Large intestine (tissue), 3 donors: ENCODE measurements around the gene LCOR. TPM values are rescaled to one million over a fixed set of nuclear protein-coding genes. Genes with fewer than 3 reads are reported as not detected.

Experiments used
- DNase-seq, 2 donors: peaks; one replicate each; pipeline versions ENCODE4 v3.0.0 to v3.0.0-alpha.2; 2013
- H3K27ac ChIP-seq: one replicate; pipeline ENCODE4 v1.5.1; 2013; ENCODE audit warnings: low read length
- H3K27me3 ChIP-seq: 2 replicates; pipeline ENCODE4 v1.6.1; 2013; ENCODE audit warnings: low read length; ENCODE audit not compliant: control insufficient read depth, insufficient read depth
- H3K36me3 ChIP-seq: 2 replicates; pipeline ENCODE4 v1.6.1; 2013; ENCODE audit warnings: low read length; ENCODE audit not compliant: control insufficient read depth, insufficient read depth
- H3K4me1 ChIP-seq: one replicate; pipeline ENCODE4 v1.6.1; 2013; ENCODE audit warnings: low read length; ENCODE audit not compliant: control insufficient read depth, insufficient read depth
- H3K4me3 ChIP-seq: one replicate; pipeline ENCODE4 v1.5.1; 2013; ENCODE audit warnings: low read length
- H3K9me3 ChIP-seq: one replicate; pipeline ENCODE4 v1.6.1; 2013; ENCODE audit warnings: mild to moderate bottlenecking, low read depth, low read length, moderate library complexity; ENCODE audit not compliant: control insufficient read depth
- WGBS: methylation state at CpG from one replicate; pipeline ENCODE4 v1.1.5; 2013; ENCODE audit warnings: low lambda C conversion rate; ENCODE audit not compliant: insufficient coverage; 5-methylcytosine and 5-hydroxymethylcytosine counted together
- polyA plus RNA-seq: library from polyadenylated mRNA; unstranded; fragments of 120-200 nt; gene quantifications from one replicate; pipeline ENCODE4 v1.2.1, GENCODE V29; 2013

LCOR gene
- polyA plus RNA-seq, 1 donor = 46.1 TPM

DNA sequence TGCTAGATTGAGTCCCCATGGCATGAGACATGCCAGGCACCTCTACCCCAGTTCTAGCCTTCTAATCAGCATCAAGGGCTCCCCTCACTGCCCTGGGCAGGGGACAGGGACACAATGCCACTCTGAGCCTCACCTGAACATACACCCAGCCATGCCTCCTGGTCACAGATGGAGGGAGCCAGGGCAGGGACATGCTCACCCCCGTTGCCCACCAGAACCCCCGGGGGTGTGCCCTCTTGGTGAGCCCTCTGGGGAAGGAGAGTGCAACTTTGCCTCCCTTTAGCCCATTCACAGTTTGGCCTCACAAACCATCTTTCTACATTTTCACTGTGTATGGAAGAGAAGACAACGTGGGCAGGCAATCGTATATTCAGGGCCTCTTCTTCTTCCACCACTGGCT, 167.2 kb downstream of the LCOR start:
- Histone ChIP-seq H3K9me3 (peaks cover 4% of the 10 kb centered on the region), H3K27me3 (no peaks in the 10 kb centered on the region), H3K4me1 (peaks cover 40% of the 10 kb centered on the region), H3K36me3 (no peaks in the 10 kb centered on the region), H3K4me3 (no peak overlapping the region), H3K27ac (peak overlapping the region; percentile 69)
- WGBS = no CpG with 5 or more reads among the region's 4 CpGs
- no peak for DNase-seq

DNA sequence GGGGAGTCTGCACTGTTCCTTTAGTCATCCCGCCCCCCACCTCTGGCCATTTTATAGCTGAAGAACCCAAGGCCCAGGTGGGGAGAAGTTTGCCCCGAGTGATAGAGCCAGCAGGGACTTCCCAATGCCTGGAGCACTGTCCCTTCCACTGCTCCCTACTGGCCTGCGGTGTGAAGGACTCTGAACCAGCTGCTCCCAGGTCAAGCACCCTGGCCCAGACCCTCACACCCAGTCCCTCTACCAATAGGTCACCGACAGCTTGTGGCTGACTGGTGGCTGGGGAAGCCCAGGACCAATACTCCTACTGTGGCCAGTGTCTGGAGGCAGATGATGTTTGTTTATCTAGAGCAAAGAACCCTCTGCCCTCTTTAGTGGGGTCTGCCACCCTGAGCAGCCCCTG, 167.9 kb downstream of the LCOR start:
- H3K9me3 ChIP-seq = peaks cover 4% of the 10 kb centered on the region
- no peaks in the 10 kb centered on the region for H3K36me3 ChIP-seq
- WGBS = no CpG with 5 or more reads among the region's 4 CpGs
- H3K4me1 ChIP-seq = peaks cover 36% of the 10 kb centered on the region
- H3K27me3 ChIP-seq = no peaks in the 10 kb centered on the region
- DNase-seq = no peak
- peak overlapping the region; percentile 69 for H3K27ac ChIP-seq
- no peak overlapping the region for H3K4me3 ChIP-seq

DNA sequence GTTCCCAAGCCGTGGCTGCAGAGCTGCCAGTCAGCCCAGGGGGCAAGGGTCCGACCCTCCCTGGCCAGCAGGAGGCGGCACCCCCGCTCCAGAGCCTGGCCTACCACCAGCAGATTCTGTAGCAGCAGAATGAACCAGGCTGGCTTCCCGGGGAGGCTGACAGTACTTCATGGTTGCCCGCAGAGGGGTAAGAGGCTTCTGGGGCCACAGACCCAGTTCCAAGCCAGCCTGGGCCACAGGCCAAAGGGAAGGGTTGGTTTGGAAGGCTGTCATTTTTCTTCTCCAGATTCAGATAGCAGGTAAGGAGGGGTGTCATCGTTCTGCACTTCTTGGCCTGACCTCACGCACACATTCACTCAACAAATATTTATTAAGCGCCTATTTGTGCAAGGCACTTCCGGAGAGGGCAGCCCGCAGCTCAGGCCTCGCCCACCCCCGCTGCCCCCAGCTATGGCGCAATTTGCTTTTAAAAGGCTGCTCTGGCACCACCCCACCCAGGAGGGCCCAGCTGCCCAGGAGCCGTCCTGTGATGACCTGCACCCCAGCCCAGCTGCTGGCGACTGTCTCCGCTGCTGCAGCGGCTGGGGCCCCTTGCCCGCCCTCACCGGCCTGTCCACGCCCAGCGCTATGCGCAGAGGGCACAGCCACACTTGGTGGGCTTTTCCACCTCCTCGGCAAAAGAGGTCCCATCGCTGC, 168.5 kb downstream of the LCOR start:
- H3K4me3 ChIP-seq = no peak overlapping the region
- no CpG with 5 or more reads among the region's 25 CpGs for WGBS

DNA sequence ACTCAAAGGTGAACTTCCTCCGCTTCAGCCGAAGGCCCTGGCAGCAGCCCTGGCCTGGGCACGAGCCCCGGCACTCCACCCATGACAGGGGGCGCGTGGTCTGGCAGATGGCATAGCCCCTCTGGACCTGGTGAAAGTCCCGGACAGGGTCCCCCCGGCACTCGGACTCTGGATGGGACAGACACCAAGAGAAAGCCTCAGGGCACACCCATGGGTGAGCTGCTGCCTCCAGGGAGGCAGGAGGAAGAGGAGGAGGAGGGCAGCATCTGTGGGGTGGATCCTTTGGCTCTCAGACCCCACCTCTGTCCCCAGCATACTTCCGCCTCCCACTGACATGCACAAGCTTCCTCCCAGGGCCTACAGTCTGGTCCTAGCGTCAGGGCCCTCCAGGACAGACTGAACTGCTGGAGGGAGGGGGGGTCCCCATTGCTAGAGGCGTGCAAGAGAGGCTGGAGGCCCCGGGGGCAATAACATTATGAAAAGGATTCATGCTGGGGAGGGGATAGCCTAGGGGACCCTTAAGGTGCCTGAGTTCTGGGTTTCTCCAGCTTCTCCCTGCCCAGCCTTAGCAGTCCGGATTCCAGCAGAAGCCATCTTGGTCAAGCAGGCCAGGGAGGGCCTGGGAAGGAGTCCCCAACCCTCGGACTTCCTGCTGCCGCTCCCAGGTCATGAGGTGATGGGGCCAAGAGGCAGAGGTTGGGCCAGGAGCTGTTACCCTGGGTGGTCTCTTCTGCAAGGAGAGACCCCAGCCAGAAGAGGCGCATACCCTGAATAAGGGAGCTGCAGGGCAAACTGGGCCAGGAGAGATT, 169.3 kb downstream of the LCOR start:
- Histone ChIP-seq H3K27ac (peak overlapping the region; percentile 16), H3K4me3 (no peak overlapping the region), H3K27me3 (no peaks in the 10 kb centered on the region), H3K4me1 (peaks cover 36% of the 10 kb centered on the region), H3K36me3 (no peaks in the 10 kb centered on the region), H3K9me3 (peaks cover 4% of the 10 kb centered on the region)
- DNase-seq = no peak
- WGBS = no CpG with 5 or more reads among the region's 17 CpGs

More for the DNA sequence above, 168.5 kb downstream of the LCOR start:
- Histone ChIP-seq H3K9me3 (peaks cover 4% of the 10 kb centered on the region), H3K4me1 (peaks cover 36% of the 10 kb centered on the region), H3K36me3 (no peaks in the 10 kb centered on the region), H3K27ac (peak overlapping the region; percentile 69), H3K27me3 (no peaks in the 10 kb centered on the region)
- DNase-seq = peak; percentile 77 to 84

DNA sequence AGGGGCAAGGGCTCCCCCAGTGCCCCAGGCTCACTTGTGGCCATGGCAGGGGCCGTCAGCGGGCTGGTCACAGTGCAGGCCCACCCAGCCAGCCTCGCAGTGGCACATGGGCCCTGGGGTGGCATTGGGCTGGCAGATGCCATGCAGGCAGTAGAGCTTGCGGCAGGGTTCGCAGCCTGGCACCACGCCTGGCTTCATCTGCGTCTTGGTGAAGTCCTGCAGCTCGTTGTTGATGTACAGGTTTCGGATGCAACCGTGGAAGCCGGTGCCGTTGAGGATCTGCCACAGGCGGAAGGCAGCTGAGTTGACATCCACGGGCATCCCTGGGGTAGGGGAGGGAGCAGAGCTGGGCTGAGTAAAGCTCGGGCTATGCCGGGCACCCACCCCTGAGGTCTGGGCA, 170.6 kb downstream of the LCOR start:
- Histone ChIP-seq H3K27ac (no peak overlapping the region), H3K27me3 (no peaks in the 10 kb centered on the region), H3K4me3 (no peak overlapping the region), H3K9me3 (peaks cover 10% of the 10 kb centered on the region), H3K36me3 (no peaks in the 10 kb centered on the region), H3K4me1 (peaks cover 35% of the 10 kb centered on the region)
- no peak for DNase-seq
- WGBS = no CpG with 5 or more reads among the region's 16 CpGs

DNA sequence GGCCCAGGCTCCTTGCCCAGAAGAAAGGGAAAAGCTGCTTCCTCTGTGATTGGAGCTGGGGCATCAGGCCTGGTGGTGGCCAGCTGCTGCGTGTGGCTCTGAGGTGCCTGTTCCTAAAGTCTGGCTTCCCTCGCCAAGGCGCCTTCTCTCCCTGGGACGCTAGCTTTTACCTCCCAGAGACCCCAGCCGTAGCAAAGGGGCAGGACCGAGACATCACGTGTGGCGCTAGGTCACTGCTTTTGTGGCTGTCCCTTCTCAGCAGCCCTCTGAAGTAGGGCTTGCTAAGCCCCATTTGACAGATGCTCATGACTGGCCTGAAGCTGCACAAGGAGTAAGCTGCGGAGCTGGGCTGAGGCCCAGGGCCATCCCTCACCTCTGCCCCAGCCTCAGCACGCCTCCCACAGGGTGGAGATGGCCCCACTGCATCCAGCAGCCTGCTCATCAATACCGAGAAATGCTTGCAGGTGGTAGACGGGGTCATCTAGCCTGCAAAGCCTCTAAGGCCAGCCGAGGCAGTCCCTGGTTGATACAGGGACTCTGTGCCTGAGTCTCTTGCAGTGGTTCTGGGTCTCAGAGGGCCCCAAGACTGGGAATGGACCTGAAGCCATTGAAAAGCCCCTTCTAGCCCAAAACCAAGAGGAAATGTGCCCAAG, 171.2 kb downstream of the LCOR start:
- no peak overlapping the region for H3K4me3 ChIP-seq
- H3K36me3 ChIP-seq = no peaks in the 10 kb centered on the region
- no peak overlapping the region for H3K27ac ChIP-seq
- peaks cover 16% of the 10 kb centered on the region for H3K9me3 ChIP-seq
- WGBS = no CpG with 5 or more reads among the region's 13 CpGs
- DNase-seq = no peak
- H3K27me3 ChIP-seq = no peaks in the 10 kb centered on the region
- H3K4me1 ChIP-seq = peaks cover 29% of the 10 kb centered on the region

DNA sequence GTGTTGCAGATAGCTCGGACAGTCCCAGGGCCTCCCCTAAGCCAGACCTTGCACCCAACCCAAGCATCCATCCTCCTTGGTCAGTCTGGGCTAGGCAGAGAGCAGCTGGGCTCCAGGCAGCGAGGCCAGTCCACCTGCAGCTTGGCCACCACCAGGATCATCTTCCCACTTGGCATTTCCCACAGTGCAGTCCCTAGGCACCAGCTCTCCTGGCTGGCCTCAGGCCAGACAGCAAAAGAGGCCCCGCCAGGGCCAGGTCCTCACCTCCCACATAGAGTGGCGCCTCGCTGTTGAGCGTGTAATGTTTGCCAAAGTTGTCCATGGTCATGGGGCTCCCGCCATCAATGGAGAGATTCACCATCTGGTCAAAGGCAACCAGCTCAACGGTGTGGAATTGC, 171.7 kb downstream of the LCOR start:
- Histone ChIP-seq H3K27ac (no peak overlapping the region), H3K9me3 (peaks cover 16% of the 10 kb centered on the region), H3K27me3 (no peaks in the 10 kb centered on the region), H3K36me3 (no peaks in the 10 kb centered on the region), H3K4me1 (peaks cover 25% of the 10 kb centered on the region), H3K4me3 (no peak overlapping the region)
- no CpG with 5 or more reads among the region's 8 CpGs for WGBS
- DNase-seq = no peak

DNA sequence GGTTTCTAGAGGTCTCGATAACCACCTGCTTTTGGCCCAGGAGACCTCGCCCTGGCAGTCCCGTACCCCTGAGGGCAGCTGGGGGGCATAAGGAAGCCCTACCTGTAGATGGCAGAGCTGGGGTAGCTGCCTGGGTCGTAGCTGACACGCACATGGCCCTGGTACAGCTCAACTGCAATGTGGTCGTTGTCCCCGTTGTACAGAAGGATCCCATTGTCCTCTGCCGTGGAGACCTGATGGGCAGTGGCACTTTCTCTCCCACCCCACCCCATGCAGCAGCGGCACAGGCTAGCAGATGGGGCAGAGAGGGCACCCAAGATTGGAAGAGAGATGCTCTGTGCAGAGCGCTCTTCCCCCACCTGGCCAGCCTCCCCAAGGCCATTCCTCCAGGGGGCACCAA, 172.5 kb downstream of the LCOR start:
- Histone ChIP-seq H3K4me1 (peaks cover 18% of the 10 kb centered on the region), H3K9me3 (peaks cover 16% of the 10 kb centered on the region), H3K27ac (no peak overlapping the region), H3K36me3 (no peaks in the 10 kb centered on the region), H3K27me3 (no peaks in the 10 kb centered on the region), H3K4me3 (no peak overlapping the region)
- no CpG with 5 or more reads among the region's 10 CpGs for WGBS
- no peak for DNase-seq

DNA sequence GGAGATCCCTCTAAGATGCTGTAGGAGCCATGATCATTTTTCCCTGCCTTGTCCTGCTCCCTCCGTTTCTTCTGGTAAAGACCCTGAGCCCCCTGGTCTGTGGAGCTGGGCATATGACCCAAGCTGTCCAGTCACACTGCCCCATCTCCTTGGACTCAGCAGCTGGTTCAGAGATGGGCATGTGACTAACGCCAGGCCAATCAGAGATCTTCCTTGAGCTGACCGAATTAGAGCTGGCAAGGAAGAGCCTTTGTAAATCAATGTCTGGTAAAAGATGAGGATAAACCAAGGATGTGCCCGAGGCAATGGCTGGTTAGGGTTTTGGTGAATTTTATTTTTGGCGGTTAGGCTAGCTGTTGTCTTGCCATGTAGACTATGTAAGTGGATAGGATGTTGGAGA, 173.3 kb downstream of the LCOR start:
- WGBS = 88% methylated on average over 1 of the region's 5 CpGs
- Histone ChIP-seq H3K27ac (no peak overlapping the region), H3K9me3 (peaks cover 16% of the 10 kb centered on the region), H3K4me3 (no peak overlapping the region), H3K4me1 (peaks cover 11% of the 10 kb centered on the region), H3K36me3 (no peaks in the 10 kb centered on the region), H3K27me3 (no peaks in the 10 kb centered on the region)
- no peak for DNase-seq

DNA sequence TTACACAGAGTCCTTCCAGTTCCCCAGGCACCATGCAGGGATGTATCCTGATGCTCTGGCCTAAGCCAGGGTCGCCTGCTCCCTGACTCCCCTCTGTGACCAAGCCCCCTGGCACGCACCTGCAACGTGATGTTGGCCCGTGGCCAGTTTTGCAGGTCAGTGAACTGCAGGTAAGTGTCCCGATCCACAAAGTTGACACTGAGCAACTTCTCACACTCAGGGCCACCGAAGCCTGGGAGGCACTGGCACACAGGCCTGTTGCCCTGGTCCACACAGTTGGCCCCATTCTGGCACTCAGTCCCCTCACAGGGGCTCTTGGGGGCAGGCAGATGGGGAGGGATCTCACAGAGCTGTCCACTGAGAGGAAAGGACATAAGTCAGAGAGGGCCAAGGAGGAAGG, 174.3 kb downstream of the LCOR start:
- Histone ChIP-seq H3K27me3 (no peaks in the 10 kb centered on the region), H3K27ac (no peak overlapping the region), H3K9me3 (peaks cover 12% of the 10 kb centered on the region), H3K4me3 (no peak overlapping the region), H3K36me3 (no peaks in the 10 kb centered on the region), H3K4me1 (peaks cover under 1% of the 10 kb centered on the region)
- no peak for DNase-seq
- 82% methylated on average over 2 of the region's 6 CpGs for WGBS
